GM18498 (cell line): ENCODE measurements around the gene INTS3.
A peak's percentile ranks its signal among the peaks of the same experiment; 100 is the strongest.
"Not testable (repeated sequence)": the region's sequence is repeated elsewhere in the genome, so short reads cannot be mapped to it uniquely, and the experiment has no call there.

Experiments used
- ATAC-seq: cut with Tn5 transposase; IDR thresholded peaks from one replicate; pipeline ENCODE4 v1.9.1; 2021; ENCODE audit warnings: mild to moderate bottlenecking, moderate library complexity; ENCODE audit not compliant: unreplicated experiment

INTS3 gene

DNA sequence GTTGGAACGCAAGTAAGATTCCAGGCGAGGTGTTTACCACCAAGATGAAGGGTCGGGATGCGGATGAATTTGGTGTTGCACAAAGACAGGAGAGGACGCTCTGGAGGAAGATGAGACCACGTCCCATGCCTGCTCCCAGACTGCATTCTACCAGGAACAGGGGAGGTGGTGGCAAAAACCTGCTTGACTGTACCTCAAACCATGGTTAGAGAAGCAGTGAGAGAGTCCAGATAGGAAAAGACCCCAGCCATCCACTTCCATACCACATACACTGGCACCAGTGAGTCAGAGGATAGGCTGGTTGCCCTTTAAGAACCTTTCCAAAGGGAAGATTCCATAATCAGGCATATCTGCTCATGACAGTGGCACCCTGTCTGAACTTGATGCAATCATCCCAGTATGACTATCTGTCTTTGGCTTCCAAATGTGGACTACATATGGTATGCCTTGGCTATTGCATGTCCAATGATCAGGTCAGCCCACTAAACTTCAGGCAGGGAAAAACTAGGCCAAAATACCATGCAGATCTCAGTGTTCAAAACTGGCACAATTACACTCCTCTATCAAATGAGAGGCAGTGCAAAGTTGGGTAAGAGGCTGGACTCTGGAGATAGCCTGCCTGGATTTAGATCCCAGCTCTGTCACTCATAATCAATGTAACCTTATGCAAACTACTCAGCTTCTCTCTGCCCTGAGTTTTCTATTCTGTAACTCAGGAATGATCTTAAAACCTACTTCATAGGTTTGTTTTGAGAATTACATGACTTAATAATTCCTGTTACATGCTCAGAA is 28.7 kb upstream of the INTS3 start:
- no peak for ATAC-seq

DNA sequence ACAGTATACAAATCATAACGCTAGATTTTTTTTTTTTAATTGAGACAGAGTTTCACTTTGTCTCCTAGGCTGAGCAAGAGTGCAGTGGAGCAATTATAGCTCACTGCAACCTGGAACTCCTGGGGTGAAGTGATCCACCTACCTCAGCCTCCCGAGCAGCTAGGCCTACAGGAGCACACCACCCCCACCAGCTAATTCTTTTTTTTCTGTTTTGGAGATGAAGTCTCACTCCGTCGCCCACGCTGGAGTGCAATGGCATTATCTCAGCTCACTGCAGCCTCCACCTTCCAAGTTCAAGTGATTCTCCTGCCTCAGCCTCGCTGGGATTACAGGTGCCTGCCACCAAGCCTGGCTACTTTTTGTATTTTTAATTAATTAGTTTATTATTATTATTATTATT is 28.1 kb upstream of the INTS3 start:
- no peak for ATAC-seq

DNA sequence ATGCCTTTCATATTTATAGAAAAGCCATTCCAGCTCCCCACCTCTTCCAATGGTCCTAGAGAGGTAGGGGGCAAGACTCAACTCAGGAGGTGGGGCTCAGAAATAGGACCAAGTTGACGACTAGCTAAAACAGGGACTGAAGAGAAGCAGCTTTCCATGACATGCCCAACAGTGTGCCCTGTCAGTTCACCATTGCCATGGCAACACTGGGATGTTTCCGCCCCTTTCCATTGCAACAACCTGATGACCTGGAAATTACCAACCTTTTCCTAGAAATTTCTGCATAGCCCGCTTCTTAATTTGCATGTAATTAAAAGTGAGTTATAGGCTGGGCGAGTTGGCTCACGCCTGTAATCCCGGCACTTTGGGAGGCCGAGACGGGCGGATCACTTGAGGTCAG is 22.4 kb upstream of the INTS3 start:
- no peak for ATAC-seq

DNA sequence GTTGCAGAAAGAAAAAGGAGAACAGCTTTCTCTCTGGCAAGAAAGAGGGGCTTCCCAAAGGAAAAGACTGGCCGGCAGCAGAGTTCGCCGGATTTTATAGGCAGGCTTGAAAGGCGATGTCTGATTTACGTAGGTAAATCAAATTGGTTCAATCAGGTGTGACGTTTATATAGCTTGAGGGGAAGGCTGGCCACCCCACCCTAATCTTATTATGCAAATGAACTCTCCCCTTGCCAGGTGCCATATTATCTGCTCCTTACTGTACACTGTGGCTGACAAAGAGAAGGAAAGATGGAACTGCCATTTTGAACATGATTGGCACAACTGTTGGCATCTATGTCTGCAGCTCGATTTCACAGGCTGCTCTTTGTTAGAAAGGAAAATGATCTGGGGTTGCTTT is 16.8 kb upstream of the INTS3 start:
- no peak for ATAC-seq

DNA sequence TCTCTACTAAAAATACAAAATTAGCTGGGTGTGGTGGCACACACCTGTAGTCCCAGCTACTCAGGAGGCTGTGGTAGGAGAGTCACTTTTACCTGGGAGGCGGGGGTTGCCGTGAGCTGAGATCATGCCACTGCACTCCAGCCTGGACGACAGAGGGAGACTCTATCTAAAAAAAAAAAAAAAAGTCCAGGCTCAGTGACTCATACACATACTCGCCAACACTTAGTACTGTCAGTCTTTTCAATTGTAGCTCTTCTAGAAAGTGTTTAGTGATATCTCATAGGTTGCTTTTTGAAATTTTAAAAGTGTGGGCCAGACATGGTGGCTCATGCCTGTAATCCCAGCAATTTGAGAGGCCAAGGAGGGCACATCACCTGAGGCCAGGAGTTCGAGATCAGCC is 11.6 kb upstream of the INTS3 start:
- not testable (repeated sequence) for ATAC-seq

DNA sequence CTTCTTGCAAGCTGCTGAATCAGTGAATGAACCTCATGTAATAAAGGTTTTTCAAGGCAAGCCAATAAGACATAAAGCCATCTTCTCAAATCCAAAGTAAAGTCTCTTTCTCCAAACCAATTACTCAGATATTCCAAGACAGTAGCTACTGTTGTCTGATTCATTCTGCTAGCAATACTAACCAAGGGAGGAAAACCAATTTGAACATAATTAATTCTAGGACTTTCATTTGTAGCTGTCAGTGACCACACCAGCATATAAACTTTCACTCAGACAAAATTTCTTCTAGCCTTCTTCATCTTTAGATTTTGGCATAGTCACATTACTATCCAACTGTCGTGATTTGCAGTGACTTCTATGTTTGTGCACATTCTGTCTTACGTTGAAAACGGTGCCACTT is 10.5 kb upstream of the INTS3 start:
- no peak for ATAC-seq

DNA sequence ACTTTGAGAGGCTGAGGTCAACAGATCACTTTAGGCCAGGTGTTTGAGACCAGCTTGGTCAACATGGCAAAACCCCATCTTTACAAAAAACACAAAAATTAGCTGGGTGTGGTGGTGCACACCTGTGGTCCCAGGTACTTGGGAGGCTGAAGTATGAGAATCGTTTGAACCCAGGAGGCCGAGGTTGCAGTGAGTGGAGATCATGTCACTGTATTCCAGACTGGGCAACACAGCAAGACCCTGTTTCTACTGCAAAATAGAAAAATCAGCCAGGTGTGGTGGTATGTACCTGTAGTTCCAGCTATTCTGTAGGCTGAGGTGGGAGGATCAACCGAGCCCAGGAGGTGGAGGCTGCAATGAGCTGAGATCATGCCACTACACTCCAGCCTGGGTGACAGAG is 4.2 kb upstream of the INTS3 start:
- ATAC-seq, result no peak

DNA sequence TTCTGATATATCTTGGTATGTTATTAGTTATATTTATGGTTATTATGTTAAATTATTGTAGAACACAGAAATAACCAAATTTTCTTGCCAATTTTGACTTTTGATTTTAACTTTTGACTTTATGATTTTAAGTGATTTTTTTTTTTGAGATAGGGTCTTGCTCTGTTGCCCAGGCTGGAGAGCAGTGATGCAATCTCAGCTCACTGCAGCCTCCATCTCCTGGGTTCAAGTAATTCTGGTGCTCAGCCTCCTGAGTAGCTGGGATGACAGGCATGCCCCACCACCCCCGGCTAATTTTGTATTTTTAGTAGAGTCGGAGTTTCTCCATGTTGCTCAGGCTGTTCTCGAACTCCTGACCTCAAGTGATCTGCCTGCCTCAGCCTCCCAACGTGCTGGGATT is 3.2 kb upstream of the INTS3 start:
- not testable (repeated sequence) for ATAC-seq

DNA sequence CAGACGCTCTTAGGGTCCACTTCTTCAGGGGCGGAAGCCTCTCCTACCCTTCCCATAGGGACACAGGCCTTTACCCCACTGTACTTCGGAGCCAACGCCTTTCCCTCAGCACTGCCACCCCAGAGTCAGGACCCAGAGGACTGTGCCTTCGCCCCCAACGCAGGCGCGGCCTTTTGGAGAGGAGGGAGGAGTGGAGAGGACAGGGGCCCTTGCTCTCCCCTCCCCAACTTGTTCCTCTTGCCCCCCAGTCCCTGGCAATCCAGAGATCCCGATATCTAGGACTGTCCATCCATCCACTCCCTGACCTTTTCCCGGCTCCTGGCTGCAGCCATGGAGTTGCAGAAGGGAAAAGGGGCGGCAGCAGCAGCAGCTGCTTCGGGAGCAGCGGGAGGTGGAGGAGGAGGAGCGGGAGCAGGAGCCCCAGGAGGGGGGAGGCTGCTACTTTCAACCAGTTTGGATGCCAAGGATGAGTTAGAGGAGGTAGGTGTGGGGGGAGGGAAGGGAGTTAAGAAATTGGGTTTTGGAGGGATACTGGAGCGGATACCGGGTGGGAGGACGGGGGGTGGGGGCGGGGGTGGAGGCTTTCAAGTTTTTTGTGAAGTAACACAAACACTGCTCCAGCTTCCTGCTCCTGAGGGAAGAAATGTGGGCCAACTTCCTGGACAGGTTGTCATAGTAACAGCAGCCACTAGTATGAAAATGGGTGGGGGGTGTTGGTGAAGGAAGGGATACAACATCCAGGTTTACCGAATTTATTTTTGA is 636 bp downstream of the INTS3 start:
- no peak for ATAC-seq

DNA sequence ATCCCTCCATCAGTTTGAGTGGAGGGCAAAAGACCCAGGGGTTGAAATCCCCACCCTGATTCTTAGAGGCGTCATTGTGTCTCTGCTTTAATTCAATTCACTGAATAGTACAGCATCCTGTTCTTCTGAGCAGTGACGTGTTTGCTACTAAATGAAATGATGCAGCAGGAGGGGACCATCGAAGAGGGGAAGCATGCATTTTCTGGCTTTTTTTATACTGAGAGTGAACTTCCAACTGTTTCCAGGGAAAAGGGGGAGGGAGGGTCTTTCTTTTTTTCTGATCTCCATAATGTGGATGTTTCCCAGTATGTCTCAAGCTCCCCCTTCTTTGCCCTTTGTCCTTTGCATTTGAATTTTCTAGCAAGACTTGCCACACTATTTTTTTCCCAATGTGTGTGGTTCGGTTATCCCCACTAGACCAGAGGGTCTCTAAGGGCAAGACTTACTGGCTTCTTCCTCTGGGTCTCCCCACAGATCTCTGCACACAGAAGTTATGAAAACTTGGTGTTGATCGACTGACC is 2.7 kb downstream of the INTS3 start:
- ATAC-seq, result no peak

DNA sequence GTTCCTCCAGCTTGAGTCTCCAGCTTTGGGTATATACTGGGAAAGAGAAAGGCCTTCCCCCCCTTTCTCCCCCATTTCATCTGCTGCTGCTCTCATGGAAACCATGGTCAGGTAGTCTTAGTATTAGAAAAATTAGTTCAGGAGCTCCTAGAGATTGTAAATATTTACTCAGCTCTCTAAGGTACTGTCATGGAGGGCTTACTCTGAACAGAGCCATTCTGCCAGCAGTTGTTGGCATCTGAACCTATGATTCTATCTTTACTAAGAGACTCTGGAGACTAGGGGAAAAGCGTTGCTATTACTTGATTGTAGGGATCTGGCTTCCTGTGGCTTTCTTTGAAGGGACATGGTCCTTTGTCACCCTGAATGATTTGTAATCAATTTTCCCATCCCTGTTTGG is 6.1 kb downstream of the INTS3 start:
- no peak for ATAC-seq

DNA sequence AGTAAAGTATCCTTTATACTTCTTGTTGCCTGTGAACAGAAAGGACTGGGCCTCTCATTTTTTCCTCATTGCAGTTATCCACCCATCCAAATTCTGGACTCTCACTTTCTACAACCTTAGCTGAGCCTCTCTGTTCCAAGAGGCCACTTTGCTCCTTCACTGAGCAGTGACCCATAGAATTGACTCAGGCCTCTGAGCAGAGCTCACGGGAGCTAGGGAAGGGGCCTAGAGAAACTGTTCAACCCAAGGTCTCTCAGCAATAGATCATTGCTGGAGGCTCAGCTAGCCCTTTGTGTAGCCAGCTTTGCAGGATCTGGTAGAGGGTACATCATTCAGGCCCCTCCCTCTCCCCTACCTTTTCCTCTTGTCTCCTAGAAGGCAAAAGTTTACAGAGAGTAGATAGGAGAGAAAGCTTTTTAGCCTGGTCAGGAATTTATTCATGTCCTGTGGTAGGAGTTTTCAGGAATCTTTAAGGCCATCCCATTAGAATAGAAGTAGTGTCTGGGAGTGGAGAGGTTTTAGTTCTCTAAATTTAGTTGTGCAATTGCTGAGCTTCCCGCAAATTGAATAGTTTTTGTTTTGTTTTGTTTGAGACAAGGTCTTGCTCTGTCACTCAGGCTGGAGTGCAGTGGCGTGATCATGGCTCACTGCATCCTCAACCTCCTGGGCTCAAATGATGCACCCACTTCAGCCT is 6.7 kb downstream of the INTS3 start:
- no peak for ATAC-seq

DNA sequence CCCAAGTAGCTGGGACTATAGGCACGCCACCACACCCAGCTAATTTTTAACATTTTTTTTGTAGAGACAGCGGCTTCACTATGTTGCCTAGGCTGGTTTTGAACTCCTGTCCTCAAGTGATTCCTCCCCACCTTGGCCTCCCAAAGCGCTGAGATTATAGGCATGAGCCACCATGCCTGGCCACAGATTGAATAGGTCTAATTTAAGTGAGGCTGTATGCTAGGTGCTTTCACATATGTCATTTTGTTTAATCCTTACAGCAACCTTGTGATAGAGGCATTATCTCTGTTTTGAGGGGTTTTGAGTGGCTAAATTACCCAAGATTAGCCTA is 7.2 kb downstream of the INTS3 start:
- no peak for ATAC-seq

DNA sequence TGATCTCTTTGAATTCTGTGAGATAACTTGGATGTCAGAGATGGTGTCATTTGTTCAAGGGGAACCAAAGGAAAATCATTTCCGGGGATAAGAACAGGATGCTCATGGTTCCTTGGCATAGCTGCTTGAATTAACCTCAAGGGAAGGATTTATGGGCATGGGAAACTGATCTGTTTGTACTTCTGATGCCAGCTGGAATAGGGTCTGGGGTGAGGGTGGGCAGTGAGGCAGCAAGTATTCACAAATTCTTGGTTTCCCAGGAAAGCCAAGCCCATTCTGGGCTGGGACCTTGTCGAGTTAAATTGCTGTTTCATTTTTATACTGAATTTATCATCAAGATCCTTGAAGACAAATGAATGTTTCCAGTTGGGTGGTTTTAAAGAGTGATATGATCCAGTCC is 14.1 kb downstream of the INTS3 start:
- no peak for ATAC-seq

DNA sequence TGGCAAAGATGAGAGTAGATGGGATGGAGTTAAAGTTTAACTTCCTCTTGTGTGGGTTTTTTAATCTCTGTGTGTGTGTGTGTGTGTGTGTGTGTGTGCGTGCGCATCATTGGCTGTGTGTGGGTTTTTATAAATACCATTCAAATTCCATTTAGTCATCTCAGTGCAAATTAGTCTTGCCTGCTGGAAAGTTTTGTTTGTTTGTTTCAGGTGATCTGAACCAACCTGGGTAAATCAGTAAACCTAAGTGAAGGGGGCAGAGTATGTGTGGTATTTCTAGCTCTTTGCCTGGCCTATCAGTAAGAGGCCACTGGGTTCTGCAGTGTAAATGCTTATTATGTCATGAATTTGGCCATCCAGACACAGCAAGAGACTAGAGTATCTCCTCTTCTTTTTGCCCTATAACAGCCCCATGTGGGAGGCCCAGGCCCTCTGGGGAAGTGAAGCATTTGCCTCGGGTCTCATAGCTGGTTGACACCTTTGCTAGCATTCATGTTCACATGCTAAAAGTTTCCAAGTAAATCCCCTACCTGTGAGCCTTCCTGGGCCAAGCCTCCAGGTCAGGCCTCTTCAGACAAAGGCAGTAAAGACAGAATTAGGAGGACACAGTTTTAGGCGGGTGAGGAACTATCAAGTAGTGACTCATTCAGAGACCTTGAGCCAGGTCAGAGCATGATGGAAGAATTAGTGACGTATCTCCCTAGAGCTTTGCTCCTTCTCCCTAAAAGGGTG is 14.7 kb downstream of the INTS3 start:
- ATAC-seq, result peak; percentile 64

DNA sequence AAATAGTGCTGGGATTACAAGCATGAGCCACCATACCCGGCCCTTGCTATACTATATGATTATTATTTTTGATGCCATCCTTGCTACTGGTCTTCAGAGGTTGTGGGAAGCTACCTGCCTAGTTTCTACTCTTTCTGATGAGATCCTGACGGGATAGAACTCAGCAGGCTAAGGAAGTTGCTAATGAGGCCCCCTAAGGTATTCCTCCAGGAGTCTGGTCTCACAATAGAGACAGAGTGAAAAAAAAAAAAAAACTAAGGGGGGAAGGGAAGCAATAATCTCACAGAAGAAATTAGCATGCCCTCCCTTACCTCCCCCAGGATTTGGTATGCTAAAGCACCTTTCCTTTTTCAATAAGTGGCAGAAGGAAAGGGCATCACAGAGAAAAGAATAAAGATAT is 17.6 kb downstream of the INTS3 start:
- no peak for ATAC-seq

DNA sequence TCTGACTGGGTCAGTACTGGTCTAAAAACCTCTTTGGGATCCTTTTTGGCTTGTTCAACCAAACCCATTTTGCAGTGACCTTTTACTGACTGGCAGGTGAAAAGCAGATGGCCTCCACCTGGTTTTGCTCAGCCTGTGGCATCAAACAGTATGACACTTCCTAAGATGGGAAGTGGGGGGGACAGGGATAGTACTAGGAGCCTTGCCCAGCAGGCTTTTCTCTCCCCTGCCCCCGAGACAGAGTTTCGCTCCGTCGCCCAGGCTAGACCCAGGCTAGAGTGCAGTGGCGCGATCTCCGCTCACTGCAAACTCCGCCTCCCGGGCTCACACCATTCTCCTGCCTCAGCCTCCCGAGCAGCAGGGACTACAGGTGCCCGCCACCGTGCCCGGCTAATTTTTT is 18.3 kb downstream of the INTS3 start:
- no peak for ATAC-seq

DNA sequence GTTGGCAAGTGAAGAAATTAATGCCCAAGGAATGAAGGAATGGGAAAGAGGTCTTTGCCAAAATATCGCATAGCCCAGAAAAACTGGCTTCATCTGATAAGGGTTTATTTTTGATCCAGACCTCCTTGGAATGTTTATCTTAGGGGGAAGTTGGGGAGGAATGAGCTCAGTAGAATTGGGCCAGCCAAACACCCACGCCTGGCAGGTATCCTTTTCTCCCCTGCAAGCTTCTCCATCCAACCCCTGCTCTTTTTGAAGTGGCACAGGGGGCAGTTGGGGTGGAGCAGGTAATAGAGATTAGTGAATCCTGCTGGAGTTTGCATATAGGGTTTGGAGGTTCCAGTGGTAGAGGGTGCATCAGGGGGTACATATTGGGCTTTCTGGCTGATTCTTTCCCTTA is 21.1 kb downstream of the INTS3 start:
- ATAC-seq, result no peak

DNA sequence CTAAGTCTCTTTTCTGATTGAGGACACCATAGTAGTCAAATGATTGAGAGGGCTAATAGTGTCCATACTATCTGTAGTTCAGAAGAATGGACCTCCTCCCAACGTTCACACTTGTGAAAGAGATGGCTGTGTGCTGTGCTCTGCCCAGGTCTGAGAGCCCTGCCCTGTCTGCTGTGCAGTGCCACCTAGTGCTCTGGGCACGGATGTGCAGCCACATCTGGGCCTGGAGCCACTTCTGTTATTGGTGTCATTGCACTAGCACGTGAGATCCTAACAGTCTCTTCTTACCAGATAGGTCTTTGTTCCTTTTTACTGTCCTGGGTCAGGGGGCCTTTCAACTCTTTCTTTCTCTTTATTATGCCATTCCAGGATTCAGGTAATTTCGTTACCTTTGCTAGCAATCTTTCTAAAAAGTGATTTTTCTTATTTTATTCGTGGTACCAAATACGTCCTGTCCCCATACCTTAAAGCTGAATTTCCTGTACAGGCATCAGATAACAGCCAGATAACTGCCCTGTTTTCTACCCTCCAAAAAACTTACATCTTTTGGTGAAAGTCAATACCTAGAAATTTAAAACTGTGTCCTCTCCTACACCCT is 21.7 kb downstream of the INTS3 start:
- peak; percentile 89 for ATAC-seq

DNA sequence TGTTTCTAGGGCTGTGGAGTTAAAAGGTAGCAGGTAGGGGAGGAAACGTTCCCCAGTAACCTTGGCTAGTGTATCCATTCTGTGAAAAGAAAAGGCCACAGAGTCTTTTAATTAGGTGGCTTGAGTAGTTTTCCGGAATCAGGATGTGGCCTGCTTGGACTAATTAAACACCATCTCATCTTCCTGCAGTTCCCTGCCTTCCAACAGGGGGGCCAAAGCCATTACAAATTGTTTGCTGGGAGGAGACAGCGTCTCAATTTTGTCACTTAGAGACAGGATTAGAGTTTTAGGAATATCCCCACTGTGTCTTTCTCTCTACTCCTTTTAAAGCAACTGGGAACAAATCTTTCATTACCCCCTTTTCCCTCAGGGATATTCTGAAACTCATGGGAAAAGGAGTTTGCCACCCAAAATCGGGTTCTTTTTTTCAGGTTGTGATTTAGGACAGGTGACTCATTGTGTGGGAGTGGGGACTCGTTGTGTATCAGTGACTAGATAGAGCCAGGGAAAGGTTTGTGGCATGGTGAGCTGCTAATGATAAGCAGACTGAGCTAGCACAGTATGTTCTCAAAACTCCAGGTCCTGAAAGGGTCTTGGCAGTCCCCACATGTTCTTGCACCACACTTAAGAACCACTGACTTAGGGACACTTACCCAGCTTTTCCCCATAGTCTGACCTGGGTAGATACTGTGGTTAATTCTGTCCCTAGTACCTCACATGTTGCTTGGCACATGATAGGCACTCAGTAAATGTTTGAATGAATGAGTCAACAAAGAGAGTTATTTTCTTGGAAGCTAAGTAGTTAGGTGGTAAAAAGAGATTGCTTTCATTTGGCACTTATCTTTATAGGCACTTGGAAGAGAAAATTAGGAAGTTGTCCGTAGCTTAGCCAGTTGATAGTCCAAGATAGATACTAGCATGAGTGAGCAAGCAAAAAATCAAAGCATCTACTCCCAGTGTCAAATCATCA is 22.5 kb downstream of the INTS3 start:
- ATAC-seq, result no peak
